Endothelial cell of umbilical vein (primary cell): ENCODE results near the gene RASGRF2. TPM values are rescaled to one million over a fixed set of nuclear protein-coding genes. Genes with fewer than 3 reads are reported as not detected.
A peak's percentile ranks its signal among the peaks of the same experiment; 100 is the strongest.

Experiments used
- BruUV-seq: library from RNA; stranded (reverse); fragments of 400-500 nt; replicated peaks from 2 replicates; lab custom pipeline; 2021; lab: Mats Ljungman, UMichigan
- CTCF ChIA-PET: fragments of 300-600, 350-600 bp; sonication (Branson Sonifier 250); formaldehyde crosslinking; loops from one replicate; lab custom pipeline; 2021; ENCODE audit warnings: antibody characterized with exemption, inconsistent platforms; lab: Charles Lee
- POLR2A ChIA-PET: fragments of 300-600, 350-600 bp; sonication (Branson Sonifier 250); formaldehyde crosslinking; loops from one replicate; lab custom pipeline; 2021; ENCODE audit warnings: antibody characterized with exemption, inconsistent platforms; lab: Charles Lee
- DNase-seq: peaks from one replicate; pipeline ENCODE4 v3.0.0-alpha.2; 2011; ENCODE audit warnings: low read depth, low spot score
- FAIRE-seq: peaks from 2 replicates; lab custom pipeline; 2011; peaks lifted over from hg19 to GRCh38; lab: Jason Lieb, UNC
- H2AFZ ChIP-seq: 2 replicates; pipeline ENCODE4 v1.6.0; 2012; ENCODE audit warnings: low read depth, low read length, control low read depth, inconsistent platforms
- H3K27ac ChIP-seq: 2 replicates; pipeline ENCODE4 v1.5.1; 2011; ENCODE audit warnings: low read depth, mild to moderate bottlenecking, control low read depth, low read length, moderate library complexity; ENCODE audit not compliant: insufficient read depth
- H3K27me3 ChIP-seq, 2 experiments: 2 replicates each; pipeline versions ENCODE4 v1.6.0 to v1.6.1; 2011; ENCODE audit warnings: low read length in 2 of 2, mixed read lengths in 1 of 2; ENCODE audit not compliant: control insufficient read depth in 2 of 2, insufficient read depth in 2 of 2
- H3K36me3 ChIP-seq, 2 experiments: 2 replicates in 1 of 2; 3 replicates in 1 of 2; pipeline ENCODE4 v1.5.1; 2011; ENCODE audit warnings: low read length in 2 of 2, mild to moderate bottlenecking in 1 of 2, moderate library complexity in 1 of 2; ENCODE audit not compliant: control insufficient read depth in 2 of 2, insufficient read depth in 2 of 2; ENCODE audit errors: extremely low read depth in 1 of 2
- H3K4me1 ChIP-seq: 3 replicates; pipeline ENCODE4 v1.5.1; 2011; ENCODE audit warnings: mild to moderate bottlenecking, low read length; ENCODE audit not compliant: control insufficient read depth, insufficient read depth; ENCODE audit errors: extremely low read depth
- H3K4me2 ChIP-seq: 2 replicates; pipeline ENCODE4 v1.6.1; 2011; ENCODE audit warnings: low read length, control low read depth, mixed read lengths; ENCODE audit not compliant: insufficient read depth
- H3K4me3 ChIP-seq, 3 experiments: fragments of 200-600 bp in 1 of 3; sonication (generic), shearing (Covaris generic) in 1 of 3; replicated peaks in 1 of 3; 2 replicates each; pipeline ENCODE4 v1.5.1; 2011 to 2016; ENCODE audit warnings: control low read depth in 3 of 3, low read length in 3 of 3, mild to moderate bottlenecking in 2 of 3, inconsistent platforms in 1 of 3, low read depth in 1 of 3, moderate library complexity in 1 of 3; ENCODE audit not compliant: insufficient read depth in 1 of 3
- H3K79me2 ChIP-seq: 2 replicates; pipeline ENCODE4 v1.6.0; 2012; ENCODE audit warnings: low read length, inconsistent platforms; ENCODE audit not compliant: control insufficient read depth, insufficient read depth
- H3K9ac ChIP-seq: replicated peaks from 2 replicates; pipeline ENCODE3; 2011; ENCODE audit warnings: low read length, control low read depth; ENCODE audit not compliant: insufficient read depth; ENCODE audit errors: extremely low read depth
- H3K9me1 ChIP-seq: replicated peaks from 3 replicates; pipeline ENCODE4 v1.6.0; 2011; ENCODE audit warnings: mild to moderate bottlenecking, low read length; ENCODE audit not compliant: control insufficient read depth, insufficient read depth; ENCODE audit errors: extremely low read depth
- H3K9me3 ChIP-seq: replicated peaks from 2 replicates; pipeline ENCODE4 v1.5.1; 2012; ENCODE audit warnings: low read length, inconsistent platforms; ENCODE audit not compliant: control insufficient read depth, insufficient read depth
- H4K20me1 ChIP-seq: replicated peaks from 2 replicates; pipeline ENCODE3; 2011; ENCODE audit warnings: mild to moderate bottlenecking, low read length; ENCODE audit not compliant: control insufficient read depth, insufficient read depth; ENCODE audit errors: extremely low read depth
- EZH2 ChIP-seq: IDR thresholded peaks from 2 replicates; pipeline ENCODE4 v1.6.1; 2012; ENCODE audit warnings: borderline replicate concordance, low read depth, mild to moderate bottlenecking, moderate library complexity, low read length, inconsistent platforms; ENCODE audit not compliant: severe bottlenecking
- FOS ChIP-seq: IDR thresholded peaks from 2 replicates; pipeline ENCODE4 v1.6.1; 2011; ENCODE audit warnings: mild to moderate bottlenecking, low read length, moderate library complexity, borderline replicate concordance; ENCODE audit not compliant: insufficient read depth
- GATA2 ChIP-seq: IDR thresholded peaks from 2 replicates; pipeline ENCODE4 v1.7.0; 2011; ENCODE audit warnings: low read depth, mild to moderate bottlenecking, moderate library complexity, mixed read lengths, low read length; ENCODE audit not compliant: insufficient read length, insufficient read depth
- JUN ChIP-seq: IDR thresholded peaks from 2 replicates; pipeline ENCODE4 v1.6.1; 2011; ENCODE audit warnings: borderline replicate concordance, low read depth; ENCODE audit not compliant: insufficient read length, insufficient read depth
- MAX ChIP-seq: IDR thresholded peaks from 2 replicates; pipeline ENCODE4 v1.6.1; 2011; ENCODE audit not compliant: insufficient read depth, insufficient read length
- MYC ChIP-seq: IDR thresholded peaks from one replicate; pipeline ENCODE4 v1.6.1; 2011; ENCODE audit warnings: mild to moderate bottlenecking, low read depth, low read length
- POLR2A ChIP-seq: IDR thresholded peaks from 2 replicates; pipeline ENCODE4 v1.6.1; 2012; ENCODE audit warnings: low read depth, mild to moderate bottlenecking, control low read depth, low read length
- POLR2AphosphoS5 ChIP-seq: IDR thresholded peaks from 2 replicates; pipeline ENCODE4 v1.6.1; 2012; ENCODE audit warnings: low read depth, mild to moderate bottlenecking, control low read depth, low read length, moderate library complexity; ENCODE audit not compliant: insufficient read depth
- dilution Hi-C: fragments of 300-500 bp; cut with MboI; formaldehyde crosslinking; loops from one replicate; pipeline ENCODE4 v1.15.0; 2019; ENCODE audit warnings: low sequenced_read_pairs; ENCODE audit not compliant: extremely low pct_ligation_motif_present
- intact Hi-C: fragments of 100-400 bp; cut with micrococcal nuclease; formaldehyde crosslinking; loops from one replicate; pipeline ENCODE4 v1.10.0; 2022
- polyA plus RNA-seq, 4 experiments: library from polyadenylated mRNA; depleted of rRNA in 3 of 4; stranded (reverse) in 3 of 4; unstranded in 1 of 4; fragments of >200 nt; gene quantifications; 2 replicates each; pipeline versions ENCODE4 v1.2.1 to v1.2.3, GENCODE V29; 2011 to 2012; ENCODE audit warnings: missing spikeins in 1 of 4
- total RNA-seq: library from RNA; stranded (reverse); gene quantifications from 2 replicates; pipeline ENCODE4 v1.2.3, GENCODE V29; 2021
- TF ChIP-seq, protein P1 (sequence below), 2 donors: IDR thresholded peaks; 1 replicate in 1 of 2; 2 replicates in 1 of 2; pipeline ENCODE4 v1.5.1; 2011; ENCODE audit warnings: low read length in 2 of 2, mild to moderate bottlenecking in 2 of 2, moderate library complexity in 2 of 2, control low read depth in 1 of 2, inconsistent platforms in 1 of 2, low read depth in 1 of 2; ENCODE audit not compliant: insufficient read depth in 1 of 2; ENCODE audit errors: extremely low read depth in 1 of 2

RASGRF2 gene
- total and polyA plus RNA-seq, 2 donors (not counting 3 experiments of a cell fraction or from before 2014, with no cell fraction given) = 0.41 to 4.0 TPM

- Histone ChIP-seq H3K9me1 (no peaks in the 10 kb centered on the region), H2AFZ (peak overlapping the region; percentile 4), H3K9me3 (no peaks in the 10 kb centered on the region), H3K9ac (no peak overlapping the region), H3K4me1 (peaks cover 52% of the 10 kb centered on the region), H3K79me2 (no peaks in the 10 kb centered on the region), H3K4me2 (peak overlapping the region; percentile 69), H3K4me3 (peak overlapping the region in 1 of 3 experiments; percentile 8), H3K27me3 (peaks cover 4 to 11% of the 10 kb centered on the region in 2 experiments), H4K20me1 (no peaks in the 10 kb centered on the region), H3K27ac (peak overlapping the region; percentile 18), H3K36me3 (no peaks in the 10 kb centered on the region)
- FAIRE-seq (no peak), DNase-seq (peak; percentile 64)
- ChIA-PET POLR2A (no interaction called here), CTCF (interaction anchor here (0.9 to 1.2 kb wide), 2 partner anchors 65 to 277 kb away, joined by 3 read pairs; no protein-coding TSS in a partner anchor)
- BruUV-seq = no TSS peak
- intact Hi-C loops = loop anchor here (2.0 to 10.0 kb wide), 6 partner anchors 83 to 790 kb away; partner anchors contain the start of genes DHFR, FAM151B, MSH3 and SSBP2
- dilution Hi-C loops = no loop called here
- TF ChIP-seq MAX (no peak), GATA2 (peak; percentile 16)
Measured at GRCh38 chr5:80964491-80964890, 4.3 kb downstream of the RASGRF2 start.

- H3K27ac ChIP-seq = peak overlapping the region; percentile 18
- BruUV-seq = no TSS peak
- H3K9ac ChIP-seq = no peak overlapping the region
- no peaks in the 10 kb centered on the region for H3K36me3 ChIP-seq
- H3K4me3 ChIP-seq = peak overlapping the region in 1 of 3 experiments; percentile 8
- H3K9me3 ChIP-seq = no peaks in the 10 kb centered on the region
- DNase-seq = no peak
- H3K9me1 ChIP-seq = no peaks in the 10 kb centered on the region
- H2AFZ ChIP-seq = peak overlapping the region; percentile 1
- no peaks in the 10 kb centered on the region for H4K20me1 ChIP-seq
- peaks cover 52% of the 10 kb centered on the region for H3K4me1 ChIP-seq
- peaks cover under 1 to 11% of the 10 kb centered on the region in 2 experiments for H3K27me3 ChIP-seq
- CTCF ChIA-PET = no interaction called here
- no peak for TF ChIP-seq JUN
- TF ChIP-seq MAX = no peak
- TF ChIP-seq FOS = no peak
- no peak for TF ChIP-seq POLR2AphosphoS5
- TF ChIP-seq, protein P1, sequence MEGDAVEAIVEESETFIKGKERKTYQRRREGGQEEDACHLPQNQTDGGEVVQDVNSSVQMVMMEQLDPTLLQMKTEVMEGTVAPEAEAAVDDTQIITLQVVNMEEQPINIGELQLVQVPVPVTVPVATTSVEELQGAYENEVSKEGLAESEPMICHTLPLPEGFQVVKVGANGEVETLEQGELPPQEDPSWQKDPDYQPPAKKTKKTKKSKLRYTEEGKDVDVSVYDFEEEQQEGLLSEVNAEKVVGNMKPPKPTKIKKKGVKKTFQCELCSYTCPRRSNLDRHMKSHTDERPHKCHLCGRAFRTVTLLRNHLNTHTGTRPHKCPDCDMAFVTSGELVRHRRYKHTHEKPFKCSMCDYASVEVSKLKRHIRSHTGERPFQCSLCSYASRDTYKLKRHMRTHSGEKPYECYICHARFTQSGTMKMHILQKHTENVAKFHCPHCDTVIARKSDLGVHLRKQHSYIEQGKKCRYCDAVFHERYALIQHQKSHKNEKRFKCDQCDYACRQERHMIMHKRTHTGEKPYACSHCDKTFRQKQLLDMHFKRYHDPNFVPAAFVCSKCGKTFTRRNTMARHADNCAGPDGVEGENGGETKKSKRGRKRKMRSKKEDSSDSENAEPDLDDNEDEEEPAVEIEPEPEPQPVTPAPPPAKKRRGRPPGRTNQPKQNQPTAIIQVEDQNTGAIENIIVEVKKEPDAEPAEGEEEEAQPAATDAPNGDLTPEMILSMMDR (IDR thresholded peaks at IDR 0.05; ENCODE audit: extremely low read depth in 1 of 2, insufficient read depth in 1 of 2, low read depth in 1 of 2, low read length in 2 of 2) = no peak
- no peak for TF ChIP-seq EZH2
- TF ChIP-seq GATA2 = no peak
- no peak for TF ChIP-seq POLR2A
- TF ChIP-seq MYC = no peak
- no peaks in the 10 kb centered on the region for H3K79me2 ChIP-seq
- POLR2A ChIA-PET = no interaction called here
- H3K4me2 ChIP-seq = peak overlapping the region; percentile 69
- FAIRE-seq = no peak
- dilution Hi-C loops (no loop called here), intact Hi-C loops (loop anchor here (2.0 to 10.0 kb wide), 6 partner anchors 82 to 790 kb away; partner anchors contain the start of genes DHFR, FAM151B, MSH3 and SSBP2)
Measured at GRCh38 chr5:80964919-80965318, 4.8 kb downstream of the RASGRF2 start.
